OCI-LY1 (cell line): ENCODE measurements around the gene PLOD2.

Experiments
- EZH2 ChIP-seq: fragments of 200-600 bp; sonication (generic), shearing (Covaris generic); IDR thresholded peaks from 2 replicates; pipeline ENCODE4 v1.8.0; 2017; ENCODE audit warnings: borderline replicate concordance, mixed run types, mild to moderate bottlenecking, antibody characterized with exemption, low read length, moderate library complexity, mixed read lengths
- TF ChIP-seq, protein P1 (sequence below): fragments of 200-600 bp; sonication (generic), shearing (Covaris generic); IDR thresholded peaks from 2 replicates; pipeline ENCODE4 v1.5.1; 2017; ENCODE audit warnings: mild to moderate bottlenecking, antibody characterized with exemption, low read length, moderate library complexity, mixed read lengths

DNA sequence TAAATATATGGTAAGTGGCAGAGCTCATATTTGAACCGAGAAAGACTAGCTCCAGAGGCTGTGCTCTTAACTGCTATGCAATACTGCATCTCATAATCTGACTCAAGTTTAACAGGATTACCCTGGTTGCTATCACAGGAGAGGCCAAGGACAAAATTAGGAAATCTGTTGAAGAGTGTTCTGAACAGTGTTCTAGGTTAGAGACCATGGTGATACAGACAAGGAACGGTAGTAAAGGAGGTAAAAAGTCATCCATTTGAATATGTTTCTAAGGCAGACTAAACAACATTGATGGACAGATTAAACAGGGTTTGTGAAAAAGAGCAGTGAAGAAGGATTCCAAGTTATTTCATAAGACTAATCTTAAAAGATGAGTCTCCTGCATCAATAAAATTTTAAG is 22.1 kb downstream of the PLOD2 start:
- TF ChIP-seq, protein P1, sequence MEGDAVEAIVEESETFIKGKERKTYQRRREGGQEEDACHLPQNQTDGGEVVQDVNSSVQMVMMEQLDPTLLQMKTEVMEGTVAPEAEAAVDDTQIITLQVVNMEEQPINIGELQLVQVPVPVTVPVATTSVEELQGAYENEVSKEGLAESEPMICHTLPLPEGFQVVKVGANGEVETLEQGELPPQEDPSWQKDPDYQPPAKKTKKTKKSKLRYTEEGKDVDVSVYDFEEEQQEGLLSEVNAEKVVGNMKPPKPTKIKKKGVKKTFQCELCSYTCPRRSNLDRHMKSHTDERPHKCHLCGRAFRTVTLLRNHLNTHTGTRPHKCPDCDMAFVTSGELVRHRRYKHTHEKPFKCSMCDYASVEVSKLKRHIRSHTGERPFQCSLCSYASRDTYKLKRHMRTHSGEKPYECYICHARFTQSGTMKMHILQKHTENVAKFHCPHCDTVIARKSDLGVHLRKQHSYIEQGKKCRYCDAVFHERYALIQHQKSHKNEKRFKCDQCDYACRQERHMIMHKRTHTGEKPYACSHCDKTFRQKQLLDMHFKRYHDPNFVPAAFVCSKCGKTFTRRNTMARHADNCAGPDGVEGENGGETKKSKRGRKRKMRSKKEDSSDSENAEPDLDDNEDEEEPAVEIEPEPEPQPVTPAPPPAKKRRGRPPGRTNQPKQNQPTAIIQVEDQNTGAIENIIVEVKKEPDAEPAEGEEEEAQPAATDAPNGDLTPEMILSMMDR: no peak
- TF ChIP-seq EZH2: no peak
